K562 (cell line): ENCODE data around the gene TEPSIN. TPM values are rescaled to one million over a fixed set of nuclear protein-coding genes. Genes with fewer than 3 reads are reported as not detected.

Source experiments
- ADNP ChIP-seq: fragments of 200-800 bp; sonication (Bioruptor generic); IDR thresholded peaks from 2 replicates; pipeline ENCODE4 v1.6.1; 2016; ENCODE audit warnings: missing genetic modification characterization, missing compliant biosample characterization
- CHCHD3 ChIP-seq: fragments of 250-450 bp; sonication (Bioruptor Pico); IDR thresholded peaks from 2 replicates; pipeline ENCODE4 v2.1.2; 2022; ENCODE audit warnings: mild to moderate bottlenecking
- COPS2 ChIP-seq: fragments of 450-650 bp; conservative IDR thresholded peaks from 2 replicates; pipeline ENCODE4 v1.6.1; 2016; ENCODE audit warnings: mild to moderate bottlenecking, moderate library complexity
- E2F1 ChIP-seq: sonication (generic); formaldehyde crosslinking; IDR thresholded peaks from 2 replicates; pipeline ENCODE4 v1.8.1; 2023; ENCODE audit warnings: mild to moderate bottlenecking, missing genetic modification reagents, moderate library complexity
- GABPB2 ChIP-seq: fragments of 250-450 bp; sonication (Bioruptor Pico); conservative IDR thresholded peaks from 2 replicates; pipeline ENCODE4 v1.5.1; 2021; ENCODE audit warnings: mild to moderate bottlenecking
- GMEB1 ChIP-seq: fragments of 250-450 bp; sonication (Bioruptor Pico); IDR thresholded peaks from 2 replicates; pipeline ENCODE4 v1.4.0; 2020; ENCODE audit warnings: mild to moderate bottlenecking
- GTF2B ChIP-seq: IDR thresholded peaks from 2 replicates; pipeline ENCODE4 v1.6.1; 2011; ENCODE audit not compliant: insufficient read length; ENCODE audit errors: extremely low read depth
- KLF6 ChIP-seq: fragments of 250-450 bp; sonication (Bioruptor Pico); IDR thresholded peaks from 2 replicates; pipeline ENCODE4 v1.4.0; 2020; ENCODE audit warnings: mild to moderate bottlenecking, moderate library complexity, borderline replicate concordance
- MBD2 ChIP-seq: sonication (generic); IDR thresholded peaks from 2 replicates; pipeline ENCODE4 v1.6.1; 2016; ENCODE audit warnings: low read depth, borderline replicate concordance
- PKNOX1 ChIP-seq: fragments of 450-650 bp; IDR thresholded peaks from 2 replicates; pipeline ENCODE4 v1.6.1; 2016
- PRMT5 ChIP-seq: sonication (generic); formaldehyde crosslinking; IDR thresholded peaks from 2 replicates; pipeline ENCODE4 v1.5.0; 2020; ENCODE audit warnings: missing genetic modification reagents
- PRPF4 ChIP-seq: fragments of 200-400 bp; formaldehyde crosslinking; IDR thresholded peaks from one replicate; pipeline ENCODE4 v1.6.1; 2017; ENCODE audit warnings: low read length, low read depth, mild to moderate bottlenecking; ENCODE audit not compliant: insufficient read depth, poor library complexity, severe bottlenecking
- PYGO2 ChIP-seq: fragments of 450-650 bp; IDR thresholded peaks from 2 replicates; pipeline ENCODE4 v1.6.1; 2016; ENCODE audit warnings: mild to moderate bottlenecking, missing genetic modification characterization, moderate library complexity, missing compliant biosample characterization
- SRSF1 ChIP-seq: fragments of 200-400 bp; formaldehyde crosslinking; IDR thresholded peaks from 2 replicates; pipeline ENCODE4 v1.6.1; 2017; ENCODE audit warnings: mild to moderate bottlenecking, low read depth, low read length, moderate library complexity
- STAG1 ChIP-seq: sonication (generic); formaldehyde crosslinking; IDR thresholded peaks from 2 replicates; pipeline ENCODE4 v1.5.0; 2020; ENCODE audit warnings: missing genetic modification reagents, borderline replicate concordance
- ZNF184 ChIP-seq: sonication (generic); formaldehyde crosslinking; IDR thresholded peaks from 2 replicates; pipeline ENCODE4 v1.5.0; 2020; ENCODE audit warnings: missing genetic modification reagents
- ZNF263 ChIP-seq: sonication (generic); formaldehyde crosslinking; IDR thresholded peaks from 2 replicates; pipeline ENCODE4 v1.8.0; 2022; ENCODE audit warnings: mild to moderate bottlenecking, missing genetic modification reagents, borderline replicate concordance
- ZNF280B ChIP-seq: fragments of 250-450 bp; sonication (Bioruptor Pico); IDR thresholded peaks from 2 replicates; pipeline ENCODE4 v1.5.1; 2021; ENCODE audit warnings: mild to moderate bottlenecking
- polyA plus RNA-seq, 8 experiments: library from polyadenylated mRNA; depleted of rRNA in 4 of 8; stranded (reverse) in 5 of 8; unstranded in 3 of 8; fragments of >200 nt; fragmentation: Nextera tagmentation in 2 of 8; fragmentation: Illumina TruSeq in 1 of 8; extraction: Ambion mirVana in 2 of 8; extraction: Trizol in 1 of 8; gene quantifications; 2 replicates each; pipeline versions ENCODE4 v1.2.1 to v1.2.3, GENCODE V29; 2011 to 2014; ENCODE audit warnings: inconsistent platforms in 1 of 8, missing spikeins in 1 of 8
- total RNA-seq, 7 experiments: library from RNA; depleted of rRNA in 6 of 7; stranded (reverse); fragments of >200 nt in 6 of 7; fragmentation: Illumina TruSeq in 2 of 7; extraction: Trizol in 2 of 7; gene quantifications; 2 replicates each; pipeline versions ENCODE4 v1.2.1 to v1.2.3, GENCODE V29; 2011 to 2021; ENCODE audit warnings: low replicate concordance in 1 of 7

The TEPSIN gene
- total and polyA plus RNA-seq, 9 of the 15 experiments (the other 6 are each of a cell fraction or from before 2014, with no cell fraction given): 0.80 to 29.8 (median 5.3) TPM

- peak; percentile 36; the same call in 1 of the 2 replicates for TF ChIP-seq GMEB1 (CRISPR knock-in tag)
- TF ChIP-seq ZNF280B (CRISPR knock-in tag): no peak
- TF ChIP-seq GTF2B: no peak
- TF ChIP-seq ZNF184 (CRISPR knock-in tag): no peak
- no peak for TF ChIP-seq SRSF1
- TF ChIP-seq PYGO2 (tag): no peak
- no peak for TF ChIP-seq E2F1 (CRISPR knock-in tag)
- no peak for TF ChIP-seq STAG1 (CRISPR knock-in tag)
- TF ChIP-seq GABPB2 (CRISPR knock-in tag): no peak
- no peak for TF ChIP-seq PRPF4
- TF ChIP-seq KLF6 (CRISPR knock-in tag): no peak
- peak; percentile 82 for TF ChIP-seq ZNF263
- no peak for TF ChIP-seq COPS2
- no peak for TF ChIP-seq ADNP (tag)
- peak; percentile 100 for TF ChIP-seq PKNOX1
- peak; percentile 100 for TF ChIP-seq MBD2
- no peak for TF ChIP-seq PRMT5 (CRISPR knock-in tag)
- TF ChIP-seq CHCHD3: no peak
These were observed at the start of gene TEPSIN, which contains the start of gene NDUFAF8 (continued) for GRCh38 chr17:81238815-81239713.
